ENCODE measurements around the gene CLBA1.

DNA sequence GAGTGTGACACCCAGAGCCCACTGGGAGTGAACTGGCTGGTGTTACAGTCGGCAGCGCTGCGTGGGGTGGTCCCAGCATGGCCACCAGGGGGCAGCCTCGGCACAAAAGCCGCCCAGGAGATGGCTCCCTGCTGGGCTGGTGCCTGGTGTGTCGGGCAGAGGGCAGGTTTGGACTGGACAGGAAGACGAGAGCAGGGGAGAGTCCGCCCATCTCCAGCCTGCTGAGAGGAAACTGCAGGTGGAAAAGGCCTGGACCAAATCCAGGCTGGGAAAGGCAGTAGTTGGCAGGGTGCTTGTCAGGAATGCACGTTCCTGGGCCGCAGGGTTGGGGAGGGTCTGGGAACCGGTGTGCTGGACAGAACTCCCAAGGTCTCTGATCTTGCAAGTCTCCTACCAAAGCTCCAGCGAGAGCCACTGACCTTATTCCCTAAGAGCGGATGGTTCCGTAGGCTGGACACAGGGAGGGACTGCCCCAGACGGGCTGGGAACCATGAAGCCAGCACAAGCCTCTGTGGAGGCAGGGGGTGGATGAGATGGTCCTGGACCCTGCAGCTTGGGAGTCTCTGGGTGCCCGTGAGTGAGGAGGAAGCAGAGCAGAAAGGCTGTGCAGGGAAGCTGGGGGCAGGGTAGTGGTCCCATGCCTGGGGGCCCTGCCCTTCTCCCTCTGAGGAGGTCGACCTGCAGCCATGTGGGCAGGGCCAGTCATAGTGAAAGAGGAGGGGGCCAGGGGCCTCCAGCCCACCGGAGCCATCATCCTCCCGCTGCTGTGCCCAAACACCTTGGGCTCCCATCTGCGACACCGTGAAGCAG is 9.2 kb upstream of the CLBA1 start:
- TF ChIP-seq CTCF (IDR thresholded peaks at IDR 0.05; ENCODE audit: low read depth, low read length, poor library complexity, severe bottlenecking) (peak; percentile 80), EZH2phosphoT487 (IDR thresholded peaks at IDR 0.05; ENCODE audit: borderline replicate concordance, low read length) (no peak)

All from DOHH2 (cell line).